ENCODE measurements around the gene C1orf174.

The C1orf174 gene

DNA sequence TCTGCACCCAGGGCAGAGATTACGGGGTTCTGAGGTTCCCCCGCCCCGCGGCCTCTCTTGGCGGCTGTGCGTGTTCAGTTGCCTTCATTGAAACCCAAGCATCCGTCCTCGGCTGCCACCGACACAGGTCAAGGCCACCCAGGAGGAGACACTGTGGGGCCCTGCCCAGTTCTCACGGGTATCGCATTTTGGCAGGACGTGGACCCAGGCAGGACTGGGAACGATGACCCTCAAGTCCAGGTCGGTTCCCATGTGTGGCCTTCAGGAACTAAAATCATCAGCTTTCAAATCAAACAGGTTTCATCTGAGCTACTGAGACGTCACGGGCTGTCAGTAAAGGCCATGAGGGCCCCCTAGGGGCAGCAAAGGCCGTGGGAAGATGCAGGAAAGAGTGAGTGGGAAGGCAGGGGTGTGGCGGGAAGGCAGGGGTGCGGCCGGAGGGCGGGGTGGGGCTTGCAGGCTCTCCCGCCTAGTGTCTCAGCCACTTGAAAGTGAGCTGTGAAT, 7.0 kb upstream of the C1orf174 start:
- Mint-ChIP-seq H3K36me3 (no peaks in the 10 kb centered on the region), H3K27ac (no peak overlapping the region), H3K4me1 (ENCODE audit: low read depth) (peaks cover 21% of the 10 kb centered on the region), H3K27me3 (no peaks in the 10 kb centered on the region), H3K4me3 (no peak overlapping the region), H3K9me3 (ENCODE audit: low read depth) (no peaks in the 10 kb centered on the region)

DNA sequence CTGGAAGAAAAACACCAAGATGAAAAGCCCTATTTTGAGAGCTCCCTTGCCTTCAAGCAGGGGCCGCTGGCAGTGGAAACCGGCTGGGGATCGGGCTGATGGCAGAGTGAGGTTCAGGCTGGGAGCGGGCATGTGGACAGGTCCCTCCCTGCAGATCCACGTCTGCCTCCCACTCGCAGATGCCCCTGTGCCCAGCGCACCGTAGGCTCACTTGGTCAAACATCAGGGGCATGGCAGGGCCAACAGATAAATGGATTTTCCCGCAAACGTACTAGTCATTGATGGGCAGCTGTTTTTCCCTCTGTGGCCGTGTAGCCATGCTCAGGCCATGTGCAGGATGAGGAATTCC, 6.6 kb upstream of the C1orf174 start:
- Mint-ChIP-seq H3K27me3 (no peaks in the 10 kb centered on the region), H3K4me3 (no peak overlapping the region), H3K4me1 (ENCODE audit: low read depth) (peaks cover 25% of the 10 kb centered on the region), H3K36me3 (no peaks in the 10 kb centered on the region), H3K9me3 (ENCODE audit: low read depth) (no peaks in the 10 kb centered on the region), H3K27ac (no peak overlapping the region)

DNA sequence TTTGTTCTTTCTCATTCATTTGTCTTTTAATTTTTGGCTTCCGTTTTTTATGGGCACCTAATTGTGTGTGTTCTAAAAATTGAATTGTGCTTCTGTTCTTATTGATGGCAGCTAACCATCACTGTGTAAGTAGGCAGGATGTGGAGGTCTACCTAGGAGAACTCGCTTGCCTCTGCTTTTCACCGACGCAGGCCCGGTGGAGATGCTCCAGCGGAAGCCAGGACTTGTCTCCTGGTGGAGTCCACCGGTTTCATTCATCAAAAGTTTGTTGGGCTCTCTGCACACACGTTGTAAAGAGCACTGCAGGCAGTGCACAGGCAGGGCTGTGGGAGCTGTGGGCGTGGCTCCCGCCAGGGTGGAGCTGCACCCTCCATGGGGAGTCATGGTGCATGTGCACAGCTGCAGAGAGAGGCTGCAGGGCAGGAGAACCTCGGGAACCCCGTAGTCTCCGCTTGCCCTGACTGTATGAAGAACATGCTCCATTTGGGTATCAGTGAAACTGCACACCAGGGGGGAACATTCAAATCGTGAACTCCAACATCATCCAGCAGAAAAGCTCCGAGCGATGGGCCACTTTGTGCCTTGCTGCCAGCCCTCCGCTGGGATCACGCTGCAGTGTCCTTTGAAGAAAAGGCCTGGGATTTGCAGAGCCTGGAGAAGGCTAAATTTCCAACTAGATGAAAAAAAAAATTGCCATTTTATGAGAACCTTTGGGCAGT, 6.0 kb upstream of the C1orf174 start:
- H3K9me3 Mint-ChIP-seq (ENCODE audit: low read depth), result no peaks in the 10 kb centered on the region
- no peaks in the 10 kb centered on the region for H3K27me3 Mint-ChIP-seq
- H3K4me3 Mint-ChIP-seq, result no peak overlapping the region
- peaks cover 27% of the 10 kb centered on the region for H3K4me1 Mint-ChIP-seq (ENCODE audit: low read depth)
- no peaks in the 10 kb centered on the region for H3K36me3 Mint-ChIP-seq
- no peak overlapping the region for H3K27ac Mint-ChIP-seq

DNA sequence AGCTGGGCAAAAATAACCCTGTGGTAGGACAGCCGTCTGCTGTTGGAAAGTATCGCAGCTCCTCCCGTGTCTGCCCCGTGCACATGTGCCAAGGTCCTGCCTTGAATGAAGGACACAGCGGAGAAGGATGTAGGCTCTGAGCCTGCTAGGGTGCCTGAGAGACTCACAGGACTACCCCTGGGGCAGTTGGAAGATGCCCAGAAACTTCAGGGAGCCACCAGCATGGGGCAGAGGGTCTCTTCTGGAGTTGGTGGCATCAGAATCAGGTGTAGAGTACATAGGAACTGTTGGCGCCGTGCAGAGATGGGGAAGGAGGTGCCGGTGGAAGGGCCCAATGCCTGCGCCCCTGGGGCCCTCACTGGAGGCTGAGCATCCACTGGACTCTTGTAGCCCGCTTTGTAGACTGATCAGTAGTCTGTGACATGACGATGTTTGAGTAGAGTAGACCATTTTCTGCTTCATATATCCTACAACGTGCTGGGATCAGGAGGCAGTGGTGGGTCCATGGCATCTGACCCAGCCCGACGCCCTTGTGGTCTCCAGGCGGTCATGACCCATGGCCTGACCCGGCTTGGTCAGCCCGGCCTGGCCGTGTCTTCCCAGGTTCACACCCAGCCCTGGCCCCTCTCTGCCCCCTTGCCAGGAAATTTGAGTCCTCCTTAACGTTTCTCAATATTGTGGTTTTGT, 5.3 kb upstream of the C1orf174 start:
- Mint-ChIP-seq H3K4me3 (no peak overlapping the region), H3K27me3 (no peaks in the 10 kb centered on the region), H3K9me3 (ENCODE audit: low read depth) (no peaks in the 10 kb centered on the region), H3K4me1 (ENCODE audit: low read depth) (peaks cover 23% of the 10 kb centered on the region), H3K27ac (peak overlapping the region; percentile 41), H3K36me3 (no peaks in the 10 kb centered on the region)

DNA sequence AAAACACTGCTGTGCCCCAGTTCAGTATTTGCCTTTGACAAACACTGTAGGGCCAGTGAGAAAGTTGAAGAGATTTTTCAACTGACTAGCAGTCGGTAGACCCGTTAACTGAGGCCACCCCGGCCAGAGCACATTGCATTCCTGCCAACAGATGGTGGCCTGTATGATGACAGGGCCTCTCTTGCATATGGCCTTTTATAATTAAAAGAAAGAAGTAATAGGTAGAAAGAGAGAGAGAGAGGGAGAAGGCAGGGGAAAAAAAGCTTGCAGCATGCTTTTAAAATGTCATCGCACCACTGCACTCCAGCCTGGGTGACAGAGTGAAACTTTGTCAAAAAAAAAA, 4.7 kb upstream of the C1orf174 start:
- peaks cover 23% of the 10 kb centered on the region for H3K4me1 Mint-ChIP-seq (ENCODE audit: low read depth)
- no peaks in the 10 kb centered on the region for H3K27me3 Mint-ChIP-seq
- H3K9me3 Mint-ChIP-seq (ENCODE audit: low read depth), result no peaks in the 10 kb centered on the region
- no peaks in the 10 kb centered on the region for H3K36me3 Mint-ChIP-seq
- no peak overlapping the region for H3K27ac Mint-ChIP-seq
- H3K4me3 Mint-ChIP-seq, result no peak overlapping the region

DNA sequence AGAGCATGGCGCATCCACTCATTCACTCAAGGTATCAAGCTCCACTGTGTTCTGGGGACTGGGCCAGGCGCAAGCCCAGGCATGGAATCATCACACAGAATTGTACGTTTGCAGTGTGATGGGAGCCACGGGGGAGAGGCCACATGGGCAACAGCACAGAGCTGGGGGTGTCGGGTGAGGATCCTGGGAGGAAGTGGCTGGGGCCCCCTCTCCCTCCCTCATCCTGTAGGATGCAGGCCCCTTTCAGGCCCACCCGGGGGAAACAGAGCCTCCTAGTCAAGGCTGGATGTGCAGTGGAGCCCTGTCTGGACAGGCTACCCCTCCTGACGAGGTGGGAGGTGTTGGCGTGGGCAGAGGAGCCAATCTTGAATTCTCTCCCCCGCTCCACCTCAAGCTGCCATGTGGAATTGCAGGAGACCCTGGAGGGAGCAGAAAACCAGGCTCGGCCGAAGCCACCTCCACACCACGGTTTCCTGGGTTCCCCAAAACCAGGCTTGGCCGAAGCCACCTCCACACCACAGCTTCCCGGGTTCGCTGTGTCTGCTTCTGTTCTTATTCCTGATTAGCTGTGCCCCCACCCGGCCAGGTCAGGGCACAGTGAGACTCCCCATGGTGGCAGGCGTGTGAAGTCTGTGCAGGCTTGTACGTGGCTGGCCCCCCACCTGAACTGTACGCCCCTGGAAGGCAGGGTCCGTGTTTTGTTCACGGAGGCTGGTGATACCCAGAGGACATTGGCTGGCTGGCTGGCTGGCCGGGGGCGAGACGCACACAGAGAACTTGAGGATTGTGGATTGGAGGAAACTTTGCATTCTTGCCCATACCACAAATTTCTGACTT, 4.2 kb upstream of the C1orf174 start:
- Mint-ChIP-seq H3K27me3 (no peaks in the 10 kb centered on the region), H3K27ac (peak overlapping the region; percentile 46), H3K4me3 (no peak overlapping the region), H3K9me3 (ENCODE audit: low read depth) (no peaks in the 10 kb centered on the region), H3K36me3 (no peaks in the 10 kb centered on the region), H3K4me1 (ENCODE audit: low read depth) (peaks cover 25% of the 10 kb centered on the region)

DNA sequence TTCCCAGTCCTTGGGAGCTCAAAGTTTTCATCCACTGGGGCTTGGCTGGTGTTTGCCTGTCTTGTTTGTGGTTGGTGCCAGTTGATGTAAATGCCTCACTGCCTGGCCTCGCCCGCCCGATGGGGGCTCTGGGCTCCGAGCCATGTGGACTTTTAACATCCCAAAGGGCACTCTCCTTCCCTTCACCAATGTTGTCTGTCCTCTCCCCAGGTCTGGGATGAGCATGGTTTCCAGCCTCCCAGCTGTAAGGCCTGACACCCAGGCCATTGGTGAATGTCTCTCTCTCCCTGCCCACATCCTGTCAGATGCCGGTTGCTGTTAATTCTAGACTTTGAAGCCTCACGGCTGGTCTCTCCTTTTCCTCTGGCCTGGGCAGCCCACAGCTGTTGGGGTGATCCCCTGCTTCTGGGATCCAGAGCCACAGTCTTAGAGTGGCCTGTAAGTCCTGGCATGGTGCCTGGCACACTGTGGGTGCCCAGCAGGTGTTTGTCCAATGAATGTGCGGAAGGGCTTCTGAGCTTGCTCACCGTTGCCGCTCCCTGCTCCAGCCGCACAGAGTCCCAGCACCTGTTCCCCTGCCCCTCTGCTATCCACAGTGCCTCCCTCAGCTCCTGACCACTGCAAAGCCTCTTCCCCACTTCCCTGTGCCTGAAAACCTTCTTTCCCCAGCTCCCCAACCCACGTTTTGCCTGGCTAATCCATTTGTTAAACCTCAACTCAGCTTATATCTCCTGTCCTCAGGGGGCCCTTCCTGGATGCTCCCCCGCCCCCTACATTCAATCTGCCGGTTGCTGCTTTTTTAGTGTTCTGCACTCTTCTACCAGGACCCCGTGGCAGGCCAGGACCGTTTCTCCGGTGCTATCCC, 3.3 kb upstream of the C1orf174 start:
- peaks cover 33% of the 10 kb centered on the region for H3K4me1 Mint-ChIP-seq (ENCODE audit: low read depth)
- H3K27me3 Mint-ChIP-seq, result no peaks in the 10 kb centered on the region
- peak overlapping the region; percentile 46 for H3K27ac Mint-ChIP-seq
- peaks cover 3% of the 10 kb centered on the region for H3K36me3 Mint-ChIP-seq
- H3K9me3 Mint-ChIP-seq (ENCODE audit: low read depth), result no peaks in the 10 kb centered on the region
- H3K4me3 Mint-ChIP-seq, result peak overlapping the region; percentile 35

DNA sequence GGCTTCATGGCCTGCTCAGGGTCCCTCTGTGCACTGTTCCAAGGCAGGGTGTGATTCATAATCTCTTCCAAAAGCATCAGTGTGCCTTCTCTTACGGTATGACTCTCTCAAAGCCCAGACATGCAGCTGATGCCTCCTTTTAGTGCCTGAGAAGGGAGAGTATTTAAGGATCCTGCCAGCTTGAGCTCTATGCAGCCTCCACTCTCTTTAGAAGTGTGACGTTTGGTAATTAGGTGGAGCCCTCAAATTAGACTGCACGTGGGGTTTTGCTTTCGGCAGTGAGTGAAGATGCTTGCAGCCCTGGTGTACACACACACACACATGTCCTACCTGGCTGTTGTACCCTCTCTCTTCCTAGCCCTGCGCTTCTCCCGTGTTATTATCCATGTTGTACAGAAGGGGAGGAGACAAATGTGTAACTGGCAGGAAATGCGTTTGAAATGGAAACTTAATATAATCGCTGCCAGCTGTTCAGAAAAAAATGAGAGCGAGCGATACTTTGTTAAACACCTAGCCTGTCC, 2.6 kb upstream of the C1orf174 start:
- no peaks in the 10 kb centered on the region for H3K27me3 Mint-ChIP-seq
- peaks cover 40% of the 10 kb centered on the region for H3K4me1 Mint-ChIP-seq (ENCODE audit: low read depth)
- H3K9me3 Mint-ChIP-seq (ENCODE audit: low read depth), result no peaks in the 10 kb centered on the region
- H3K27ac Mint-ChIP-seq, result peak overlapping the region; percentile 75
- peak overlapping the region; percentile 90 for H3K4me3 Mint-ChIP-seq
- peaks cover 3% of the 10 kb centered on the region for H3K36me3 Mint-ChIP-seq

DNA sequence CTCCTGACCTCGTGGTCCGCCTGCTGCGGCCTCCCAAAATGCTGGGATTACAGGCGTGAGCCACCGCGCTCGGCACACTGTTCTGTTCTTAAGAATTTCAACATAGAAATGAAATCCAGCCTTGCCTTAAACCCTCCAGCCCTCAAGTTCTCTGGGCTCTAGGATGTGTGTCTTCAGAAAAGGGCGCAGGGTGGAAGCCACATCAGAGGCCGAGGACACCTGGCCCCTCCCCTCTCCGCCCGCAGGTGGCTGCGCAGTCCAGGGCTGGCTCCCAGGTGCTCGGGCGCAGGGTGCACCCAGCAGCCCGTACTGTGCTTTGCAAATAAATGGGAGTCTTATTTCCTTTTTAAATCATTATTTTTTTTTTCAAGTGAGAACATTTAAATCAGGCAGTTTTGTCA, 2.0 kb upstream of the C1orf174 start:
- Mint-ChIP-seq H3K4me3 (peak overlapping the region; percentile 90), H3K36me3 (peaks cover 6% of the 10 kb centered on the region), H3K27ac (peak overlapping the region; percentile 75), H3K4me1 (ENCODE audit: low read depth) (peaks cover 42% of the 10 kb centered on the region), H3K27me3 (no peaks in the 10 kb centered on the region), H3K9me3 (ENCODE audit: low read depth) (no peaks in the 10 kb centered on the region)

DNA sequence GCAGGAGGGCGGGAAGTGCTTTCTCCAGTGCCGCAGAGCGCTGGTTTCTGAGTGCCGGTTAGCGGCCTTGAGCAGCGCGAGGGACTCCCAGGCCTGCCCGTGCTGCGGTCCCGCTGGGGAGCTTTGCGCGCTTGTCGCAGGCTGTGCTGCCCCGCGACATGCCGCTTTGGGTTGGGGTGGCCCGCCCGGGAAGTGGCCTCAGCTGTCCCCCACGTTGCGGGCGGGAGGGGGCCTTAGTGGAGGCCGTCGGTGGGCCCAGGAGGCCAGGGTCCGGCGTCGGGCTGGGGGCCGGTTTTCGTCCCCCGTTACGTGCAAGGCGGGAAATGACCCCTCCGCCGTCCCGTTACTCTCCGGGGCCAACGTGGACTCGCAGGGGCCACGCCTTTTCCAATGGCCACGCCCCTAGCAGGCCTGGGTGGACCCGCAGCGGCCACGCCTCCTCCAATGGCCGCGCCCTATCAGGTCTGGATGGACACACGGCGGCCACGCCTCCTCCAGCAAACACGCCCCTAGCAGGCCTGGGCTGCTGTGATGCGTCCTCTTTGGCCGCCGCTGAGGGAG, 977 bp upstream of the C1orf174 start:
- Mint-ChIP-seq H3K36me3 (peaks cover 7% of the 10 kb centered on the region), H3K9me3 (ENCODE audit: low read depth) (no peaks in the 10 kb centered on the region), H3K27ac (peak overlapping the region; percentile 97), H3K4me3 (peak overlapping the region; percentile 90), H3K27me3 (no peaks in the 10 kb centered on the region), H3K4me1 (ENCODE audit: low read depth) (peaks cover 46% of the 10 kb centered on the region)

DNA sequence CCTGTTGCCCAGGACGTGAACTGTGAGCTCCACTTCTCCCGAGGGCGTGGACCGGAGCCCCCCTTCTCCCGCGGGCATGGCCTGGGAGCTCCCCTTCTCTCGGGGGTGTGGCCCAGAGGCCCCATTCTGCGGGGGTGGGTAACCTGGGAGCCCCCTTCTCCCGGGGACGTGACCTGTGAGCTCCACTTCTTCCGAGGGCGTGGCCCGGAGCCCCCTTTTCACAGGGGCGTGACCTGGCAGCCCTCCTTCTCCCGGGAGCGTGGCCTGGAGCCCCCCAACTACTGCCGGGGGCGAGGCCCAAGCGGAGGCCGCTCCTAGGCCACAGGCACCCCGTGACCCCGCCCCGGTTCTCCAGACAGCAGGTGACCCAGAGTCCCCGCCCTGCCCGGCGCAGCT, 320 bp downstream of the C1orf174 start:
- H3K9me3 Mint-ChIP-seq (ENCODE audit: low read depth), result no peaks in the 10 kb centered on the region
- peak overlapping the region; percentile 90 for H3K4me3 Mint-ChIP-seq
- H3K36me3 Mint-ChIP-seq, result peaks cover 7% of the 10 kb centered on the region
- no peaks in the 10 kb centered on the region for H3K27me3 Mint-ChIP-seq
- peak overlapping the region; percentile 51 for H3K27ac Mint-ChIP-seq
- H3K4me1 Mint-ChIP-seq (ENCODE audit: low read depth), result peaks cover 48% of the 10 kb centered on the region

DNA sequence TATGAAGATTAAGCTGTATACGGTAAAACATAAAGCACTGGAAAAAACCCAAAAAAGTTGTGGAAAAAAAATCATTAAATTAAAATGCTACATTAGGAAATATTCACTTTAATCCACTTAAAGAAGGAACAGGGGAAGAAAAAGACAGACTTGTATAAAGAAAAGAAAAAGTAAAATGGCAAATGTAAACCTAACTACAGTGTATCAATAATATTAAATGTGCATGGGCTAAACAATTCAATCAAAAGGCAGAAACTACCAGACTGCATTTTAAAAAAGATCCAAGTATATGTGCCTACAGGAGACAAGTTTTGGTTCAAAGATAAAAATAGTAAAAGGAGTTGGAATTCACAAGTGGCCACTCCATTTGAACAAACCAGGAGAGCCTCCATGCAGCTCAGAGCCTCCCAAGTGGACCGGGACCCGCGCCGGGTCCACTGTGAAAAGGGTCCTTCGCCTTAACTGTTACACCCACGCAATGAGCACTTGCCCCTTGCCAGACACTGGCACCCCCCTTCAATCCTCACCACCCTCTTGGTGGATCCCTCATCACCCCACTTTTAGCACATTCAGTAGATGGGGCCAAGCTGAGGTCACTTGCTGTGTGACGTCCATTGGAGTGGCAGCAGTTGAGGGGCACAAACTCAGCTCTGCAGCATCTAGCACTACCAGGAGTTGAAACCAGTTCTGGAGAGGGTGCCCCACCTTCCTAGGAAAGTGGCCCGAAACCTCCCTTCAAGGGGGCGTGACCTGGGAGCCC, 898 bp downstream of the C1orf174 start:
- H3K4me1 Mint-ChIP-seq (ENCODE audit: low read depth), result peaks cover 48% of the 10 kb centered on the region
- peak overlapping the region; percentile 90 for H3K4me3 Mint-ChIP-seq
- H3K9me3 Mint-ChIP-seq (ENCODE audit: low read depth), result no peaks in the 10 kb centered on the region
- no peaks in the 10 kb centered on the region for H3K27me3 Mint-ChIP-seq
- peak overlapping the region; percentile 51 for H3K27ac Mint-ChIP-seq
- peaks cover 7% of the 10 kb centered on the region for H3K36me3 Mint-ChIP-seq

DNA sequence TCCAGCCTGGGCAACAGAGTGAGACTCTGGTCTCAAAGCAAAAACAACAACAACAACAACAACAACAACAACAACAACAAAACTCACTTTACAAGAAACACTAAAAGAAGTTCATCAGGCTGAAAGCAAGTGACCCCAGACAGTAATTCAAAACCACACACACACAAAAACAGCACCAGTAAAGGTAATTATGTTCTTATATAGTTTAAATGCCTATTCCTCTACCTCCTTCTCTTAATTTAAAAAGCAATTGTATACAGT, 1.7 kb downstream of the C1orf174 start:
- Mint-ChIP-seq H3K27me3 (no peaks in the 10 kb centered on the region), H3K4me1 (ENCODE audit: low read depth) (peaks cover 48% of the 10 kb centered on the region), H3K4me3 (peak overlapping the region; percentile 90), H3K9me3 (ENCODE audit: low read depth) (no peaks in the 10 kb centered on the region), H3K36me3 (peaks cover 7% of the 10 kb centered on the region), H3K27ac (peak overlapping the region; percentile 51)

Data from activated naive CD8-positive, alpha-beta T cell (primary cell).